Calu3 (cell line): Measurements from ENCODE around the gene BICDL2. TPM values are rescaled to one million over a fixed set of nuclear protein-coding genes. Genes with fewer than 3 reads are reported as not detected.

Experiments used
- BruUV-seq: library from RNA; stranded (reverse); fragments of 400-500 nt; replicated peaks from 2 replicates; lab custom pipeline; 2021; lab: Mats Ljungman, UMichigan
- CTCF ChIA-PET: fragments of 300-600 bp; sonication (Branson Sonifier 250); formaldehyde crosslinking; loops from one replicate; lab custom pipeline; 2022; ENCODE audit warnings: antibody characterized with exemption; lab: Charles Lee
- DNase-seq: peaks from one replicate; pipeline ENCODE4 v3.0.0; 2022
- H3K27ac Mint-ChIP-seq: one replicate; pipeline ENCODE4 v1.8.0; 2022; ENCODE audit warnings: mixed read lengths; ENCODE audit not compliant: unreplicated experiment
- H3K27me3 Mint-ChIP-seq: one replicate; pipeline ENCODE4 v1.8.0; 2022; ENCODE audit warnings: mixed read lengths; ENCODE audit not compliant: unreplicated experiment
- H3K36me3 Mint-ChIP-seq: one replicate; pipeline ENCODE4 v1.8.0; 2022; ENCODE audit warnings: mild to moderate bottlenecking, moderate library complexity, mixed read lengths; ENCODE audit not compliant: insufficient read depth, unreplicated experiment
- H3K4me1 Mint-ChIP-seq: one replicate; pipeline ENCODE4 v1.8.0; 2022; ENCODE audit warnings: mild to moderate bottlenecking, low read depth, mixed read lengths; ENCODE audit not compliant: unreplicated experiment
- H3K4me3 Mint-ChIP-seq: one replicate; pipeline ENCODE4 v1.8.0; 2022; ENCODE audit warnings: mild to moderate bottlenecking, low read depth, moderate library complexity, mixed read lengths; ENCODE audit not compliant: unreplicated experiment
- H3K9me3 Mint-ChIP-seq: one replicate; pipeline ENCODE4 v1.8.0; 2022; ENCODE audit warnings: low read depth, mixed read lengths; ENCODE audit not compliant: unreplicated experiment
- CTCF ChIP-seq: fragments of 200-600 bp; IDR thresholded peaks from one replicate; pipeline ENCODE4 v1.8.0; 2022; ENCODE audit warnings: antibody characterized with exemption; ENCODE audit not compliant: unreplicated experiment
- intact Hi-C: fragments of 100-400 bp; cut with micrococcal nuclease; formaldehyde crosslinking; loops from one replicate; pipeline ENCODE4 v1.10.0; 2022; ENCODE audit not compliant: unreplicated experiment
- total RNA-seq: library from RNA; stranded (reverse); gene quantifications from 2 replicates; pipeline ENCODE4 v1.2.3, GENCODE V29; 2022

Gene BICDL2
- total RNA-seq, 1 experiment from 2014 or later, result 59.4 TPM

GRCh38 chr16:3038256-3038655 lies 1.5 kb upstream of the BICDL2 start:
- no TSS peak for BruUV-seq
- peaks cover 9% of the 10 kb centered on the region for H3K4me1 Mint-ChIP-seq
- peaks cover 36% of the 10 kb centered on the region for H3K36me3 Mint-ChIP-seq
- intact Hi-C loops, result no loop called here
- peak; percentile 79 for DNase-seq
- no peak for TF ChIP-seq CTCF
- peak overlapping the region; percentile 74 for H3K4me3 Mint-ChIP-seq
- H3K27ac Mint-ChIP-seq, result peak overlapping the region; percentile 35
- H3K9me3 Mint-ChIP-seq, result no peaks in the 10 kb centered on the region
- CTCF ChIA-PET, result interaction anchor here (0.7 to 2.3 kb wide), 6 partner anchors 10 to 120 kb away, joined by 3 to 10 read pairs (median 5); no protein-coding TSS in a partner anchor
- H3K27me3 Mint-ChIP-seq, result peaks cover under 1% of the 10 kb centered on the region

GRCh38 chr16:3035972-3036725 lies 595 bp downstream of the BICDL2 start:
- no peaks in the 10 kb centered on the region for H3K27me3 Mint-ChIP-seq
- no peak for TF ChIP-seq CTCF
- H3K4me1 Mint-ChIP-seq, result peaks cover 9% of the 10 kb centered on the region
- peak overlapping the region; percentile 74 for H3K4me3 Mint-ChIP-seq
- BruUV-seq, result no TSS peak
- peak overlapping the region; percentile 38 for H3K27ac Mint-ChIP-seq
- no peaks in the 10 kb centered on the region for H3K9me3 Mint-ChIP-seq
- intact Hi-C loops, result no loop called here
- peaks cover 45% of the 10 kb centered on the region for H3K36me3 Mint-ChIP-seq
- DNase-seq, result peak; percentile 52
- CTCF ChIA-PET, result interaction anchor here (1.0 kb wide), 1 partner anchor 9 kb away, joined by 3 read pairs; no protein-coding TSS in a partner anchor

GRCh38 chr16:3035289-3035971 lies 1.3 kb downstream of the BICDL2 start:
- intact Hi-C loops, result no loop called here
- H3K27ac Mint-ChIP-seq, result peak overlapping the region; percentile 38
- H3K4me3 Mint-ChIP-seq, result peak overlapping the region; percentile 74
- no peaks in the 10 kb centered on the region for H3K27me3 Mint-ChIP-seq
- H3K36me3 Mint-ChIP-seq, result peaks cover 50% of the 10 kb centered on the region
- DNase-seq, result no peak
- no peak for TF ChIP-seq CTCF
- no peaks in the 10 kb centered on the region for H3K9me3 Mint-ChIP-seq
- BruUV-seq, result no TSS peak
- peaks cover 9% of the 10 kb centered on the region for H3K4me1 Mint-ChIP-seq
- CTCF ChIA-PET, result interaction anchor here (1.0 kb wide), 1 partner anchor 10 kb away, joined by 3 read pairs; no protein-coding TSS in a partner anchor

- TF ChIP-seq CTCF, result no peak
- H3K27ac Mint-ChIP-seq, result no peak overlapping the region
- H3K36me3 Mint-ChIP-seq, result peaks cover 68% of the 10 kb centered on the region
- H3K9me3 Mint-ChIP-seq, result no peaks in the 10 kb centered on the region
- intact Hi-C loops, result no loop called here
- CTCF ChIA-PET, result interaction anchor here (1.0 to 2.4 kb wide), 4 partner anchors 10 to 133 kb away, joined by 4 to 13 read pairs (median 4); no protein-coding TSS in a partner anchor
- no peak overlapping the region for H3K4me3 Mint-ChIP-seq
- DNase-seq, result no peak
- BruUV-seq, result no TSS peak
- H3K4me1 Mint-ChIP-seq, result no peaks in the 10 kb centered on the region
- no peaks in the 10 kb centered on the region for H3K27me3 Mint-ChIP-seq
Measured at GRCh38 chr16:3032624-3033023, 4.1 kb downstream of the BICDL2 start.
